ENCODE measurements around the gene C1QTNF1. TPM values are rescaled to one million over a fixed set of nuclear protein-coding genes. Genes with fewer than 3 reads are reported as not detected.
"Not testable (repeated sequence)": the region's sequence is repeated elsewhere in the genome, so short reads cannot be mapped to it uniquely, and the experiment has no call there.

The C1QTNF1 gene
- total RNA-seq, 1 experiment from 2014 or later = 18.6 TPM

DNA sequence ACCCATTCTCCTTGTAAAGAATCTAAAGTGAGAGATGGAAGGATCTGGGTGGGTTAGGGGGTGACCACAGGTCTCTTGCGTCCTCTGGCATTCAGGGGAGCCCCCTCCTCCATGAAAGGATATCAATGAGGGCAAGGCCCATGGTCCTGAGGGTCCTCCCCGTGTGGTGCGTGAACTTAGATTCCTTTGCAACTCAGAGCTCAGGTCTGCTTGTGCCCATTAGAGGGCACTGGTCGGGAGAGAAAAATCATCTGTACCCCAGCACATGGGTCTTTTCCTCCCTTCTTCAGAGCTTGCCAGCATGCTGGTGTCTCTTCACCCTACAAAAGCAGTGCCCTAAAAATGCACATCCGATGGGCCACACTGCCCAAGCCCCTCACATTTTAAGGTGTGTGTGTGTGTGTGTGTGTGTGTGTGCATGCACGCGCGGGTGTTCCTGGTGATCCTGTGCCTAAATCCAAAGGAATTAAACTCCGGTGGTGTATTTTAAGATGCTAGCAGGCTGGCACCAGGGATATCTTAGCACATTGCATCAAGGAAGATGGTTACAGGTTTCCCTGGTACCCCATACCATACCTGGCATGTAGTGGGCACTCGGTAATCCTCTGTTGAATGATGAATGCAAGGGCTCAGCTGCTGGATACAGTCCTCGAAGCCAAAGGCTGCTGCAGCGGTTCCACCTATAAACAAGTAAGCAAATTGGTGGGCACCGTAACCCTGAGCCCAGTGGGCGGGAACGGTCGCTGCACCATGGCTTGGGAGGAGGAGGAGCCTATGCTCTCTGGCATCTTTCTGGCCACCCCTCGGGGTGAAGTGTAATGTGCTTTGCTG lies 4.7 kb downstream of the C1QTNF1 start:
- Histone ChIP-seq H3K79me2 (ENCODE audit: low read length) (no peaks in the 10 kb centered on the region), H4K20me1 (ENCODE audit: low read length) (no peaks in the 10 kb centered on the region), H3K4me3 (ENCODE audit: low read length) (no peak overlapping the region), H3K9me3 (ENCODE audit: low read length) (no peaks in the 10 kb centered on the region), H3K27me3 (ENCODE audit: low read length) (no peaks in the 10 kb centered on the region), H3K9ac (ENCODE audit: low read length) (no peak overlapping the region), H3K9me2 (replicated peaks; ENCODE audit: low read length) (no peaks in the 10 kb centered on the region), H3K4me2 (ENCODE audit: low read length) (0 out of 2 replicates have a peak overlapping the region, but pooled peaks have one; percentile 81), H3F3A (ENCODE audit: low read length, unreplicated experiment) (no peaks in the 10 kb centered on the region), H2AFZ (ENCODE audit: low read length) (no peak overlapping the region), H3K27ac (ENCODE audit: low read length) (no peak overlapping the region), H3K36me3 (ENCODE audit: low read depth, low read length) (no peaks in the 10 kb centered on the region), H3K4me1 (ENCODE audit: insufficient read depth, low read length) (peaks cover 44% of the 10 kb centered on the region)
- ATAC-seq (no peak), DNase-seq (no peak)
- peak; percentile 59 for TF ChIP-seq CTCF (conservative IDR thresholded peaks at IDR 0.05; ENCODE audit: low read depth, low read length)
- no peak for TF ChIP-seq EZH2 (IDR thresholded peaks at IDR 0.05; ENCODE audit: low read length, unreplicated experiment)
- BruUV-seq (replicated peaks) = no TSS peak
- POLR2A ChIA-PET (ENCODE audit: unreplicated experiment) = interaction anchor here (0.5 to 0.6 kb wide), 2 partner anchors 10 to 12 kb away, joined by 3 read pairs; no protein-coding TSS in a partner anchor
- intact Hi-C loops (cut with micrococcal nuclease) = no loop called here
- CTCF ChIA-PET = interaction anchor here (1.0 to 1.1 kb wide), 2 partner anchors 13 to 15 kb away, joined by 4 to 6 read pairs; no protein-coding TSS in a partner anchor

GRCh38 chr17:79029327-79030009 lies 5.5 kb downstream of the C1QTNF1 start:
- no peaks in the 10 kb centered on the region for H3F3A ChIP-seq (ENCODE audit: low read length, unreplicated experiment)
- H3K9me3 ChIP-seq (ENCODE audit: low read length) = no peaks in the 10 kb centered on the region
- TF ChIP-seq EZH2phosphoT487 (IDR thresholded peaks at IDR 0.05; ENCODE audit: borderline replicate concordance, low read length) (no peak), EZH2 (IDR thresholded peaks at IDR 0.05; ENCODE audit: low read length, unreplicated experiment) (no peak), CTCF (conservative IDR thresholded peaks at IDR 0.05; ENCODE audit: low read depth, low read length) (no peak)
- no peaks in the 10 kb centered on the region for H3K36me3 ChIP-seq (ENCODE audit: low read depth, low read length)
- H3K4me3 ChIP-seq (ENCODE audit: low read length) = no peak overlapping the region
- H3K4me2 ChIP-seq (ENCODE audit: low read length) = no peak overlapping the region
- no peaks in the 10 kb centered on the region for H3K27me3 ChIP-seq (ENCODE audit: low read length)
- no peaks in the 10 kb centered on the region for H4K20me1 ChIP-seq (ENCODE audit: low read length)
- intact Hi-C loops (cut with micrococcal nuclease) = no loop called here
- ATAC-seq = no peak
- no peak overlapping the region for H3K9ac ChIP-seq (ENCODE audit: low read length)
- ChIA-PET POLR2A (ENCODE audit: unreplicated experiment) (no interaction called here), CTCF (no interaction called here)
- BruUV-seq (replicated peaks) = no TSS peak
- H3K9me2 ChIP-seq (replicated peaks; ENCODE audit: low read length) = no peaks in the 10 kb centered on the region
- H3K27ac ChIP-seq (ENCODE audit: low read length) = no peak overlapping the region
- no peak for DNase-seq
- H3K4me1 ChIP-seq (ENCODE audit: insufficient read depth, low read length) = peaks cover 39% of the 10 kb centered on the region
- H2AFZ ChIP-seq (ENCODE audit: low read length) = no peak overlapping the region
- no peaks in the 10 kb centered on the region for H3K79me2 ChIP-seq (ENCODE audit: low read length)

- H3K4me3 ChIP-seq (ENCODE audit: low read length); H2AFZ ChIP-seq (ENCODE audit: low read length); POLR2A ChIA-PET (ENCODE audit: unreplicated experiment); H3K4me2 ChIP-seq (ENCODE audit: low read length); H3K36me3 ChIP-seq (ENCODE audit: low read depth, low read length); intact Hi-C loops (cut with micrococcal nuclease); ATAC-seq; H4K20me1 ChIP-seq (ENCODE audit: low read length); H3F3A ChIP-seq (ENCODE audit: low read length, unreplicated experiment); H3K9ac ChIP-seq (ENCODE audit: low read length); BruUV-seq (replicated peaks); H3K79me2 ChIP-seq (ENCODE audit: low read length); CTCF ChIA-PET; H3K9me2 ChIP-seq (replicated peaks; ENCODE audit: low read length); H3K9me3 ChIP-seq (ENCODE audit: low read length); H3K27ac ChIP-seq (ENCODE audit: low read length); DNase-seq; H3K27me3 ChIP-seq (ENCODE audit: low read length): not testable (repeated sequence)
- peaks cover 28% of the 10 kb centered on the region for H3K4me1 ChIP-seq (ENCODE audit: insufficient read depth, low read length)
Measured at GRCh38 chr17:79030636-79031035, 6.7 kb downstream of the C1QTNF1 start.

Data from PC-3 (cell line).